Endothelial cell of umbilical vein (primary cell): ENCODE measurements around the gene NR2E1. TPM values are rescaled to one million over a fixed set of nuclear protein-coding genes. Genes with fewer than 3 reads are reported as not detected.

ENCODE experiments used
- BruUV-seq: library from RNA; stranded (reverse); fragments of 400-500 nt; replicated peaks from 2 replicates; lab custom pipeline; 2021; lab: Mats Ljungman, UMichigan
- CTCF ChIA-PET: fragments of 300-600, 350-600 bp; sonication (Branson Sonifier 250); formaldehyde crosslinking; loops from one replicate; lab custom pipeline; 2021; ENCODE audit warnings: antibody characterized with exemption, inconsistent platforms; lab: Charles Lee
- POLR2A ChIA-PET: fragments of 300-600, 350-600 bp; sonication (Branson Sonifier 250); formaldehyde crosslinking; loops from one replicate; lab custom pipeline; 2021; ENCODE audit warnings: antibody characterized with exemption, inconsistent platforms; lab: Charles Lee
- DNase-seq: peaks from one replicate; pipeline ENCODE4 v3.0.0-alpha.2; 2011; ENCODE audit warnings: low read depth, low spot score
- FAIRE-seq: peaks from 2 replicates; lab custom pipeline; 2011; peaks lifted over from hg19 to GRCh38; lab: Jason Lieb, UNC
- H2AFZ ChIP-seq: 2 replicates; pipeline ENCODE4 v1.6.0; 2012; ENCODE audit warnings: low read depth, low read length, control low read depth, inconsistent platforms
- H3K27ac ChIP-seq: 2 replicates; pipeline ENCODE4 v1.5.1; 2011; ENCODE audit warnings: low read depth, mild to moderate bottlenecking, control low read depth, low read length, moderate library complexity; ENCODE audit not compliant: insufficient read depth
- H3K27me3 ChIP-seq, 2 experiments: 2 replicates each; pipeline versions ENCODE4 v1.6.0 to v1.6.1; 2011; ENCODE audit warnings: low read length in 2 of 2, mixed read lengths in 1 of 2; ENCODE audit not compliant: control insufficient read depth in 2 of 2, insufficient read depth in 2 of 2
- H3K36me3 ChIP-seq, 2 experiments: 2 replicates in 1 of 2; 3 replicates in 1 of 2; pipeline ENCODE4 v1.5.1; 2011; ENCODE audit warnings: low read length in 2 of 2, mild to moderate bottlenecking in 1 of 2, moderate library complexity in 1 of 2; ENCODE audit not compliant: control insufficient read depth in 2 of 2, insufficient read depth in 2 of 2; ENCODE audit errors: extremely low read depth in 1 of 2
- H3K4me1 ChIP-seq: 3 replicates; pipeline ENCODE4 v1.5.1; 2011; ENCODE audit warnings: mild to moderate bottlenecking, low read length; ENCODE audit not compliant: control insufficient read depth, insufficient read depth; ENCODE audit errors: extremely low read depth
- H3K4me2 ChIP-seq: 2 replicates; pipeline ENCODE4 v1.6.1; 2011; ENCODE audit warnings: low read length, control low read depth, mixed read lengths; ENCODE audit not compliant: insufficient read depth
- H3K4me3 ChIP-seq, 3 experiments: fragments of 200-600 bp in 1 of 3; sonication (generic), shearing (Covaris generic) in 1 of 3; replicated peaks in 1 of 3; 2 replicates each; pipeline ENCODE4 v1.5.1; 2011 to 2016; ENCODE audit warnings: control low read depth in 3 of 3, low read length in 3 of 3, mild to moderate bottlenecking in 2 of 3, inconsistent platforms in 1 of 3, low read depth in 1 of 3, moderate library complexity in 1 of 3; ENCODE audit not compliant: insufficient read depth in 1 of 3
- H3K79me2 ChIP-seq: 2 replicates; pipeline ENCODE4 v1.6.0; 2012; ENCODE audit warnings: low read length, inconsistent platforms; ENCODE audit not compliant: control insufficient read depth, insufficient read depth
- H3K9ac ChIP-seq: replicated peaks from 2 replicates; pipeline ENCODE3; 2011; ENCODE audit warnings: low read length, control low read depth; ENCODE audit not compliant: insufficient read depth; ENCODE audit errors: extremely low read depth
- H3K9me1 ChIP-seq: replicated peaks from 3 replicates; pipeline ENCODE4 v1.6.0; 2011; ENCODE audit warnings: mild to moderate bottlenecking, low read length; ENCODE audit not compliant: control insufficient read depth, insufficient read depth; ENCODE audit errors: extremely low read depth
- H3K9me3 ChIP-seq: replicated peaks from 2 replicates; pipeline ENCODE4 v1.5.1; 2012; ENCODE audit warnings: low read length, inconsistent platforms; ENCODE audit not compliant: control insufficient read depth, insufficient read depth
- H4K20me1 ChIP-seq: replicated peaks from 2 replicates; pipeline ENCODE3; 2011; ENCODE audit warnings: mild to moderate bottlenecking, low read length; ENCODE audit not compliant: control insufficient read depth, insufficient read depth; ENCODE audit errors: extremely low read depth
- CTCF ChIP-seq, 2 donors: IDR thresholded peaks; 1 replicate in 1 of 2; 2 replicates in 1 of 2; pipeline ENCODE4 v1.5.1; 2011; ENCODE audit warnings: low read length in 2 of 2, mild to moderate bottlenecking in 2 of 2, moderate library complexity in 2 of 2, control low read depth in 1 of 2, inconsistent platforms in 1 of 2, low read depth in 1 of 2; ENCODE audit not compliant: insufficient read depth in 1 of 2; ENCODE audit errors: extremely low read depth in 1 of 2
- EZH2 ChIP-seq: IDR thresholded peaks from 2 replicates; pipeline ENCODE4 v1.6.1; 2012; ENCODE audit warnings: borderline replicate concordance, low read depth, mild to moderate bottlenecking, moderate library complexity, low read length, inconsistent platforms; ENCODE audit not compliant: severe bottlenecking
- FOS ChIP-seq: IDR thresholded peaks from 2 replicates; pipeline ENCODE4 v1.6.1; 2011; ENCODE audit warnings: mild to moderate bottlenecking, low read length, moderate library complexity, borderline replicate concordance; ENCODE audit not compliant: insufficient read depth
- GATA2 ChIP-seq: IDR thresholded peaks from 2 replicates; pipeline ENCODE4 v1.7.0; 2011; ENCODE audit warnings: low read depth, mild to moderate bottlenecking, moderate library complexity, mixed read lengths, low read length; ENCODE audit not compliant: insufficient read length, insufficient read depth
- JUN ChIP-seq: IDR thresholded peaks from 2 replicates; pipeline ENCODE4 v1.6.1; 2011; ENCODE audit warnings: borderline replicate concordance, low read depth; ENCODE audit not compliant: insufficient read length, insufficient read depth
- MAX ChIP-seq: IDR thresholded peaks from 2 replicates; pipeline ENCODE4 v1.6.1; 2011; ENCODE audit not compliant: insufficient read depth, insufficient read length
- MYC ChIP-seq: IDR thresholded peaks from one replicate; pipeline ENCODE4 v1.6.1; 2011; ENCODE audit warnings: mild to moderate bottlenecking, low read depth, low read length
- POLR2A ChIP-seq: IDR thresholded peaks from 2 replicates; pipeline ENCODE4 v1.6.1; 2012; ENCODE audit warnings: low read depth, mild to moderate bottlenecking, control low read depth, low read length
- POLR2AphosphoS5 ChIP-seq: IDR thresholded peaks from 2 replicates; pipeline ENCODE4 v1.6.1; 2012; ENCODE audit warnings: low read depth, mild to moderate bottlenecking, control low read depth, low read length, moderate library complexity; ENCODE audit not compliant: insufficient read depth
- dilution Hi-C: fragments of 300-500 bp; cut with MboI; formaldehyde crosslinking; loops from one replicate; pipeline ENCODE4 v1.15.0; 2019; ENCODE audit warnings: low sequenced_read_pairs; ENCODE audit not compliant: extremely low pct_ligation_motif_present
- intact Hi-C: fragments of 100-400 bp; cut with micrococcal nuclease; formaldehyde crosslinking; loops from one replicate; pipeline ENCODE4 v1.10.0; 2022
- polyA plus RNA-seq, 4 experiments: library from polyadenylated mRNA; depleted of rRNA in 3 of 4; stranded (reverse) in 3 of 4; unstranded in 1 of 4; fragments of >200 nt; gene quantifications; 2 replicates each; pipeline versions ENCODE4 v1.2.1 to v1.2.3, GENCODE V29; 2011 to 2012; ENCODE audit warnings: missing spikeins in 1 of 4
- total RNA-seq: library from RNA; stranded (reverse); gene quantifications from 2 replicates; pipeline ENCODE4 v1.2.3, GENCODE V29; 2021

Gene NR2E1
- total and polyA plus RNA-seq, 2 donors (not counting 3 experiments of a cell fraction or from before 2014, with no cell fraction given), result not detected

GRCh38 chr6:108193131-108193530, 27.3 kb downstream of the NR2E1 start:
- DNase-seq (no peak), FAIRE-seq (no peak)
- no peaks in the 10 kb centered on the region for H3K79me2 ChIP-seq
- no peak overlapping the region for H3K27ac ChIP-seq
- no peaks in the 10 kb centered on the region for H4K20me1 ChIP-seq
- no peaks in the 10 kb centered on the region for H3K9me1 ChIP-seq
- H3K27me3 ChIP-seq, result peaks cover 1 to 9% of the 10 kb centered on the region in 2 experiments
- no peak overlapping the region for H3K4me2 ChIP-seq
- H3K4me1 ChIP-seq, result no peaks in the 10 kb centered on the region
- intact Hi-C loops (no loop called here), dilution Hi-C loops (no loop called here)
- no peaks in the 10 kb centered on the region for H3K36me3 ChIP-seq
- H3K9me3 ChIP-seq, result no peaks in the 10 kb centered on the region
- CTCF ChIA-PET, result interaction anchor here (1.0 to 1.4 kb wide), 2 partner anchors 299 to 300 kb away, joined by 3 read pairs; no protein-coding TSS in a partner anchor
- H3K4me3 ChIP-seq, result no peak overlapping the region
- H2AFZ ChIP-seq, result no peak overlapping the region
- TF ChIP-seq MAX, result no peak
- no peak for TF ChIP-seq CTCF (IDR thresholded peaks at IDR 0.05; ENCODE audit: extremely low read depth in 1 of 2, insufficient read depth in 1 of 2, low read depth in 1 of 2, low read length in 2 of 2)
- TF ChIP-seq GATA2, result no peak
- POLR2A ChIA-PET, result no interaction called here
- H3K9ac ChIP-seq, result no peak overlapping the region
- BruUV-seq, result no TSS peak

- H3K4me1 ChIP-seq, result no peaks in the 10 kb centered on the region
- BruUV-seq, result no TSS peak
- peaks cover 0 to 8% of the 10 kb centered on the region in 2 experiments for H3K27me3 ChIP-seq
- H3K27ac ChIP-seq, result no peak overlapping the region
- POLR2A ChIA-PET, result no interaction called here
- H4K20me1 ChIP-seq, result no peaks in the 10 kb centered on the region
- H3K9me3 ChIP-seq, result no peaks in the 10 kb centered on the region
- no peaks in the 10 kb centered on the region for H3K36me3 ChIP-seq
- H3K4me2 ChIP-seq, result no peak overlapping the region
- H3K4me3 ChIP-seq, result no peak overlapping the region
- no peaks in the 10 kb centered on the region for H3K79me2 ChIP-seq
- TF ChIP-seq POLR2AphosphoS5 (no peak), GATA2 (no peak), FOS (no peak), MAX (no peak), CTCF (IDR thresholded peaks at IDR 0.05; ENCODE audit: extremely low read depth in 1 of 2, insufficient read depth in 1 of 2, low read depth in 1 of 2, low read length in 2 of 2) (no peak), JUN (no peak), EZH2 (no peak), POLR2A (no peak), MYC (no peak)
- no peaks in the 10 kb centered on the region for H3K9me1 ChIP-seq
- FAIRE-seq (no peak), DNase-seq (no peak)
- dilution Hi-C loops (no loop called here), intact Hi-C loops (no loop called here)
- CTCF ChIA-PET, result interaction anchor here (1.4 kb wide), 1 partner anchor 299 kb away, joined by 3 read pairs; no protein-coding TSS in a partner anchor
- no peak overlapping the region for H2AFZ ChIP-seq
- no peak overlapping the region for H3K9ac ChIP-seq
Measured at GRCh38 chr6:108193835-108194234, 28.0 kb downstream of the NR2E1 start.
